Measurements from ENCODE around the gene OR1L6.

Gene OR1L6

GRCh38 chr9:122788831-122789230, 46.7 kb downstream of the OR1L6 start, which contains the start of gene OR5C1:
Gene OR5C1 (plus strand): TSS chr9:122788933. CDS start chr9:122788933, 0 bp downstream.
- no peaks in the 10 kb centered on the region for H3K4me1 Mint-ChIP-seq (ENCODE audit: low read depth)
- no peaks in the 10 kb centered on the region for H3K36me3 Mint-ChIP-seq (ENCODE audit: low read depth)
- H3K4me3 Mint-ChIP-seq, result no peak within 1 kb of the TSS
- no peaks in the 10 kb centered on the region for H3K27me3 Mint-ChIP-seq (ENCODE audit: low read depth)
- DNase-seq (ENCODE audit: low spot score), result no peak
- no peaks in the 10 kb centered on the region for H3K9me3 Mint-ChIP-seq
- H3K27ac Mint-ChIP-seq, result no peak within 1 kb of the TSS

- Mint-ChIP-seq H3K4me3 (no peak overlapping the region), H3K27me3 (ENCODE audit: low read depth) (no peaks in the 10 kb centered on the region), H3K4me1 (ENCODE audit: low read depth) (no peaks in the 10 kb centered on the region), H3K36me3 (ENCODE audit: low read depth) (no peaks in the 10 kb centered on the region), H3K27ac (no peak overlapping the region), H3K9me3 (no peaks in the 10 kb centered on the region)
- no peak for DNase-seq (ENCODE audit: low spot score)
Measured at GRCh38 chr9:122789256-122790046, 47.3 kb downstream of the OR1L6 start.

- Mint-ChIP-seq H3K4me1 (ENCODE audit: low read depth) (no peaks in the 10 kb centered on the region), H3K27me3 (ENCODE audit: low read depth) (no peaks in the 10 kb centered on the region), H3K4me3 (no peak overlapping the region), H3K27ac (no peak overlapping the region), H3K36me3 (ENCODE audit: low read depth) (no peaks in the 10 kb centered on the region), H3K9me3 (no peaks in the 10 kb centered on the region)
- no peak for DNase-seq (ENCODE audit: low spot score)
Measured at GRCh38 chr9:122791872-122792669, 50.0 kb downstream of the OR1L6 start.

GRCh38 chr9:122797316-122798063, 55.4 kb downstream of the OR1L6 start:
- DNase-seq (ENCODE audit: low spot score), result no peak
- Mint-ChIP-seq H3K9me3 (no peaks in the 10 kb centered on the region), H3K4me1 (ENCODE audit: low read depth) (no peaks in the 10 kb centered on the region), H3K27ac (no peak overlapping the region), H3K4me3 (no peak overlapping the region), H3K27me3 (ENCODE audit: low read depth) (no peaks in the 10 kb centered on the region), H3K36me3 (ENCODE audit: low read depth) (no peaks in the 10 kb centered on the region)

Data from T-helper 2 cell treated with Interferon-gamma antibody and Interleukin-4, amounts not matched to agents 5 μg/mL and 100 μg/mL, for 36 hours (primary cell).